K562 (cell line): ENCODE results near the gene POLA1. TPM values are rescaled to one million over a fixed set of nuclear protein-coding genes. Genes with fewer than 3 reads are reported as not detected.

Experiments used
- ATAC-seq: fragments of 200-7000 bp; cut with Tn5 transposase; 3 replicates; pipeline ENCODE4 v1.9.1; 2020; ENCODE audit warnings: moderate library complexity
- BruUV-seq: library from RNA; stranded (reverse); fragments of 400-500 nt; replicated peaks from 2 replicates; lab custom pipeline; 2021; lab: Mats Ljungman, UMichigan
- CTCF ChIA-PET: fragments of 300-600 bp; formaldehyde crosslinking; extraction: SDS; loops from one replicate; lab custom pipeline; 2021; ENCODE audit warnings: low intra/inter-chr PET ratio; lab: Yijun Ruan, JAX
- POLR2A ChIA-PET: fragments of 300-600, 350-650 bp; sonication (Branson Sonifier 250); formaldehyde crosslinking; extraction: SDS; loops from one replicate; lab custom pipeline; 2021; ENCODE audit warnings: antibody characterized with exemption, inconsistent platforms; lab: Yijun Ruan, JAX
- DNase-seq, 4 experiments: peaks; one replicate each; pipeline versions ENCODE4 v3.0.0 to v3.0.0-alpha.2; 2011 to 2018; ENCODE audit warnings: low spot score in 3 of 4, mixed read lengths in 3 of 4; ENCODE audit errors: extremely low read depth in 1 of 4
- FAIRE-seq: peaks from 2 replicates; lab custom pipeline; 2011; peaks lifted over from hg19 to GRCh38; lab: Jason Lieb, UNC
- H2AFZ ChIP-seq: 2 replicates; pipeline ENCODE4 v1.6.0; 2011; ENCODE audit warnings: low read depth, low read length, control low read depth, inconsistent platforms
- H3K27ac ChIP-seq: fragments of 200-600 bp; 3 replicates; pipeline ENCODE4 v1.8.0; 2011; ENCODE audit warnings: low read depth, mild to moderate bottlenecking, control low read depth, inconsistent platforms, low read length, moderate library complexity, mixed read lengths; ENCODE audit errors: extremely low read depth
- H3K27me3 ChIP-seq, 2 experiments: fragments of 300-600 bp in 1 of 2; 2 replicates in 1 of 2; 3 replicates in 1 of 2; pipeline versions ENCODE4 v1.6.0 to v1.8.0; 2011; ENCODE audit warnings: inconsistent platforms in 2 of 2, low read length in 2 of 2, mild to moderate bottlenecking in 1 of 2, mixed read lengths in 1 of 2, moderate library complexity in 1 of 2; ENCODE audit not compliant: control insufficient read depth in 2 of 2, insufficient read depth in 2 of 2
- H3K36me3 ChIP-seq: fragments of 300-600 bp; 3 replicates; pipeline ENCODE4 v1.8.0; 2011; ENCODE audit warnings: mild to moderate bottlenecking, low read length, inconsistent platforms; ENCODE audit not compliant: control insufficient read depth, insufficient read depth
- H3K4me1 ChIP-seq, 2 experiments: fragments of 200-600 bp in 1 of 2; replicated peaks in 1 of 2; 2 replicates in 1 of 2; 3 replicates in 1 of 2; pipeline versions ENCODE4 v1.5.1 to v1.8.0; 2011; ENCODE audit warnings: inconsistent platforms in 2 of 2, low read length in 2 of 2, mild to moderate bottlenecking in 1 of 2, mixed read lengths in 1 of 2, moderate library complexity in 1 of 2; ENCODE audit not compliant: control insufficient read depth in 2 of 2, insufficient read depth in 2 of 2
- H3K4me2 ChIP-seq: 2 replicates; pipeline ENCODE4 v1.6.1; 2011; ENCODE audit warnings: low read length, control low read depth, inconsistent platforms, mixed read lengths; ENCODE audit not compliant: insufficient read depth
- H3K4me3 ChIP-seq: fragments of 200-600 bp; sonication (generic), shearing (Covaris generic); 2 replicates; pipeline ENCODE4 v1.5.1; 2016; ENCODE audit warnings: control low read depth, inconsistent platforms
- H3K79me2 ChIP-seq: fragments of 200-600 bp; 3 replicates; pipeline ENCODE4 v1.8.0; 2011; ENCODE audit warnings: low read length, inconsistent platforms; ENCODE audit not compliant: control insufficient read depth, insufficient read depth
- H3K9ac ChIP-seq, 2 experiments: 2 replicates each; pipeline versions ENCODE4 v1.6.0 to v1.6.1; 2011; ENCODE audit warnings: low read depth in 2 of 2, low read length in 2 of 2, control low read depth in 1 of 2, inconsistent platforms in 1 of 2, mild to moderate bottlenecking in 1 of 2, mixed read lengths in 1 of 2; ENCODE audit not compliant: insufficient read depth in 1 of 2
- H3K9me1 ChIP-seq: one replicate; pipeline ENCODE4 v1.6.0; 2011; ENCODE audit warnings: inconsistent platforms, mild to moderate bottlenecking, low read length, moderate library complexity; ENCODE audit not compliant: control insufficient read depth, insufficient read depth
- H3K9me3 ChIP-seq: replicated peaks from 2 replicates; pipeline ENCODE4 v1.5.1; 2011; ENCODE audit warnings: low read depth, low read length, inconsistent platforms; ENCODE audit not compliant: control insufficient read depth, insufficient read depth
- H4K20me1 ChIP-seq: replicated peaks from 2 replicates; pipeline ENCODE4 v1.6.1; 2011; ENCODE audit warnings: low read length, inconsistent platforms, mixed read lengths; ENCODE audit not compliant: control insufficient read depth, insufficient read depth
- NFIC ChIP-seq: fragments of 450-650 bp; IDR thresholded peaks from 2 replicates; pipeline ENCODE4 v1.6.1; 2017; ENCODE audit warnings: mild to moderate bottlenecking, inconsistent platforms
- NFYB ChIP-seq: IDR thresholded peaks from 2 replicates; pipeline ENCODE4 v1.6.1; 2011; ENCODE audit warnings: mild to moderate bottlenecking, moderate library complexity; ENCODE audit not compliant: insufficient read length; ENCODE audit errors: extremely low read depth
- OTX1 ChIP-seq: fragments of 450-650 bp; formaldehyde crosslinking; IDR thresholded peaks from 2 replicates; pipeline ENCODE4 v1.4.0; 2022; ENCODE audit warnings: mild to moderate bottlenecking
- RERE ChIP-seq: sonication (generic); formaldehyde crosslinking; IDR thresholded peaks from 2 replicates; pipeline ENCODE4 v1.8.0; 2023; ENCODE audit warnings: missing genetic modification reagents, mild to moderate bottlenecking, borderline replicate concordance
- WGBS: fragments of 100-300 bp; shearing (Covaris generic); methylation state at CpG from one replicate; pipeline ENCODE4 v1.1.6; 2016; ENCODE audit warnings: low coverage, mixed read lengths; ENCODE audit not compliant: insufficient coverage; ENCODE audit errors: missing lambda C conversion rate; 5-methylcytosine and 5-hydroxymethylcytosine counted together
- in situ Hi-C: fragments of 300-500 bp; cut with MboI; formaldehyde crosslinking; loops from 4 replicates; pipeline ENCODE4 v1.15.0; 2018; ENCODE audit warnings: inconsistent platforms, mixed read lengths
- intact Hi-C: fragments of 100-400 bp; cut with micrococcal nuclease; formaldehyde crosslinking; loops from 2 replicates; pipeline ENCODE4 v1.14.2; 2022
- polyA plus RNA-seq, 8 experiments: library from polyadenylated mRNA; depleted of rRNA in 4 of 8; stranded (reverse) in 5 of 8; unstranded in 3 of 8; fragments of >200 nt; fragmentation: Nextera tagmentation in 2 of 8; fragmentation: Illumina TruSeq in 1 of 8; extraction: Ambion mirVana in 2 of 8; extraction: Trizol in 1 of 8; gene quantifications; 2 replicates each; pipeline versions ENCODE4 v1.2.1 to v1.2.3, GENCODE V29; 2011 to 2014; ENCODE audit warnings: inconsistent platforms in 1 of 8, missing spikeins in 1 of 8
- total RNA-seq, 7 experiments: library from RNA; depleted of rRNA in 6 of 7; stranded (reverse); fragments of >200 nt in 6 of 7; fragmentation: Illumina TruSeq in 2 of 7; extraction: Trizol in 2 of 7; gene quantifications; 2 replicates each; pipeline versions ENCODE4 v1.2.1 to v1.2.3, GENCODE V29; 2011 to 2021; ENCODE audit warnings: low replicate concordance in 1 of 7
- TF ChIP-seq, protein P1 (sequence below): fragments of 250-450 bp; sonication (Bioruptor Pico); IDR thresholded peaks from 2 replicates; pipeline ENCODE4 v1.8.0; 2022; ENCODE audit warnings: inconsistent platforms

Gene POLA1
- total and polyA plus RNA-seq, 9 of the 15 experiments (the other 6 are each of a cell fraction or from before 2014, with no cell fraction given): 8.6 to 48.4 (median 27.4) TPM

- Histone ChIP-seq H3K4me3 (no peak overlapping the region), H3K27me3 (no peaks in the 10 kb centered on the region), H2AFZ (no peak overlapping the region), H3K4me1 (peaks cover 0 to 5% of the 10 kb centered on the region in 2 experiments; a peak in 2 of 5 replicates), H3K36me3 (no peaks in the 10 kb centered on the region), H3K79me2 (no peaks in the 10 kb centered on the region), H3K4me2 (no peak overlapping the region), H4K20me1 (no peaks in the 10 kb centered on the region), H3K27ac (no peak overlapping the region), H3K9me1 (no peaks in the 10 kb centered on the region), H3K9me3 (no peaks in the 10 kb centered on the region), H3K9ac (no peak overlapping the region)
- WGBS: 11% methylated on average over 3 of the region's 6 CpGs
- BruUV-seq: no TSS peak
- no peak for FAIRE-seq
- TF ChIP-seq OTX1 (CRISPR knock-in tag) (no peak), NFIC (peak; percentile 72), NFYB (no peak), RERE (CRISPR knock-in tag) (no peak)
- TF ChIP-seq, protein P1, sequence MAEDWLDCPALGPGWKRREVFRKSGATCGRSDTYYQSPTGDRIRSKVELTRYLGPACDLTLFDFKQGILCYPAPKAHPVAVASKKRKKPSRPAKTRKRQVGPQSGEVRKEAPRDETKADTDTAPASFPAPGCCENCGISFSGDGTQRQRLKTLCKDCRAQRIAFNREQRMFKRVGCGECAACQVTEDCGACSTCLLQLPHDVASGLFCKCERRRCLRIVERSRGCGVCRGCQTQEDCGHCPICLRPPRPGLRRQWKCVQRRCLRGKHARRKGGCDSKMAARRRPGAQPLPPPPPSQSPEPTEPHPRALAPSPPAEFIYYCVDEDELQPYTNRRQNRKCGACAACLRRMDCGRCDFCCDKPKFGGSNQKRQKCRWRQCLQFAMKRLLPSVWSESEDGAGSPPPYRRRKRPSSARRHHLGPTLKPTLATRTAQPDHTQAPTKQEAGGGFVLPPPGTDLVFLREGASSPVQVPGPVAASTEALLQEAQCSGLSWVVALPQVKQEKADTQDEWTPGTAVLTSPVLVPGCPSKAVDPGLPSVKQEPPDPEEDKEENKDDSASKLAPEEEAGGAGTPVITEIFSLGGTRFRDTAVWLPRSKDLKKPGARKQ (CRISPR knock-in tag): no peak
- POLR2A ChIA-PET: interaction anchor here (0.7 kb wide), 1 partner anchor 382 kb away, joined by 3 read pairs; no protein-coding TSS in a partner anchor
- in situ Hi-C loops (no loop called here), intact Hi-C loops (no loop called here)
- CTCF ChIA-PET: no interaction called here
- ATAC-seq: no peak
- DNase-seq: no peak
Measured at GRCh38 chrX:24648495-24648894, 45.2 kb upstream of the POLA1 start.
